ENCODE data around the gene ITGB3. TPM values are rescaled to one million over a fixed set of nuclear protein-coding genes. Genes with fewer than 3 reads are reported as not detected.

The ITGB3 gene
- total and polyA plus RNA-seq, 9 of the 15 experiments (the other 6 are each of a cell fraction or from before 2014, with no cell fraction given) = 0.08 to 2.6 (median 0.62) TPM; not detected in 1

GRCh38 chr17:47324224-47325020 lies 70.8 kb downstream of the ITGB3 start (continued):
- no peak for TF ChIP-seq ATF1 (CRISPR knock-in tag; IDR thresholded peaks at IDR 0.05)
- no peak for TF ChIP-seq ATF1 (tag; IDR thresholded peaks at IDR 0.05)
- no peak for TF ChIP-seq FOSL1 (tag; conservative IDR thresholded peaks at IDR 0.05)
- TF ChIP-seq SMARCE1 (IDR thresholded peaks at IDR 0.05) = peak; percentile 10; the same call in 1 of the 2 replicates
- TF ChIP-seq, protein P1, sequence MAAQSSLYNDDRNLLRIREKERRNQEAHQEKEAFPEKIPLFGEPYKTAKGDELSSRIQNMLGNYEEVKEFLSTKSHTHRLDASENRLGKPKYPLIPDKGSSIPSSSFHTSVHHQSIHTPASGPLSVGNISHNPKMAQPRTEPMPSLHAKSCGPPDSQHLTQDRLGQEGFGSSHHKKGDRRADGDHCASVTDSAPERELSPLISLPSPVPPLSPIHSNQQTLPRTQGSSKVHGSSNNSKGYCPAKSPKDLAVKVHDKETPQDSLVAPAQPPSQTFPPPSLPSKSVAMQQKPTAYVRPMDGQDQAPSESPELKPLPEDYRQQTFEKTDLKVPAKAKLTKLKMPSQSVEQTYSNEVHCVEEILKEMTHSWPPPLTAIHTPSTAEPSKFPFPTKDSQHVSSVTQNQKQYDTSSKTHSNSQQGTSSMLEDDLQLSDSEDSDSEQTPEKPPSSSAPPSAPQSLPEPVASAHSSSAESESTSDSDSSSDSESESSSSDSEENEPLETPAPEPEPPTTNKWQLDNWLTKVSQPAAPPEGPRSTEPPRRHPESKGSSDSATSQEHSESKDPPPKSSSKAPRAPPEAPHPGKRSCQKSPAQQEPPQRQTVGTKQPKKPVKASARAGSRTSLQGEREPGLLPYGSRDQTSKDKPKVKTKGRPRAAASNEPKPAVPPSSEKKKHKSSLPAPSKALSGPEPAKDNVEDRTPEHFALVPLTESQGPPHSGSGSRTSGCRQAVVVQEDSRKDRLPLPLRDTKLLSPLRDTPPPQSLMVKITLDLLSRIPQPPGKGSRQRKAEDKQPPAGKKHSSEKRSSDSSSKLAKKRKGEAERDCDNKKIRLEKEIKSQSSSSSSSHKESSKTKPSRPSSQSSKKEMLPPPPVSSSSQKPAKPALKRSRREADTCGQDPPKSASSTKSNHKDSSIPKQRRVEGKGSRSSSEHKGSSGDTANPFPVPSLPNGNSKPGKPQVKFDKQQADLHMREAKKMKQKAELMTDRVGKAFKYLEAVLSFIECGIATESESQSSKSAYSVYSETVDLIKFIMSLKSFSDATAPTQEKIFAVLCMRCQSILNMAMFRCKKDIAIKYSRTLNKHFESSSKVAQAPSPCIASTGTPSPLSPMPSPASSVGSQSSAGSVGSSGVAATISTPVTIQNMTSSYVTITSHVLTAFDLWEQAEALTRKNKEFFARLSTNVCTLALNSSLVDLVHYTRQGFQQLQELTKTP (IDR thresholded peaks at IDR 0.05; ENCODE audit: low read depth in 1 of 2, partially characterized antibody in 2 of 2) = peak in 1 of 2 experiments; percentile 49
- no peak for TF ChIP-seq RBBP5 (IDR thresholded peaks at IDR 0.05; ENCODE audit: borderline replicate concordance, insufficient read depth, low read length, poor library complexity, severe bottlenecking)
- TF ChIP-seq, protein P2, sequence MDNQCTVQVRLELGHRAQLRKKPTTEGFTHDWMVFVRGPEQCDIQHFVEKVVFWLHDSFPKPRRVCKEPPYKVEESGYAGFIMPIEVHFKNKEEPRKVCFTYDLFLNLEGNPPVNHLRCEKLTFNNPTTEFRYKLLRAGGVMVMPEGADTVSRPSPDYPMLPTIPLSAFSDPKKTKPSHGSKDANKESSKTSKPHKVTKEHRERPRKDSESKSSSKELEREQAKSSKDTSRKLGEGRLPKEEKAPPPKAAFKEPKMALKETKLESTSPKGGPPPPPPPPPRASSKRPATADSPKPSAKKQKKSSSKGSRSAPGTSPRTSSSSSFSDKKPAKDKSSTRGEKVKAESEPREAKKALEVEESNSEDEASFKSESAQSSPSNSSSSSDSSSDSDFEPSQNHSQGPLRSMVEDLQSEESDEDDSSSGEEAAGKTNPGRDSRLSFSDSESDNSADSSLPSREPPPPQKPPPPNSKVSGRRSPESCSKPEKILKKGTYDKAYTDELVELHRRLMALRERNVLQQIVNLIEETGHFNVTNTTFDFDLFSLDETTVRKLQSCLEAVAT (IDR thresholded peaks at IDR 0.05) = 0 out of 4 replicates have a peak, but pooled peaks of 1 of the 2 experiments have one; percentile 82
- TF ChIP-seq THRAP3 (IDR thresholded peaks at IDR 0.05; ENCODE audit: borderline replicate concordance) = peak; percentile 48
- TF ChIP-seq MIER1 (IDR thresholded peaks at IDR 0.05; ENCODE audit: low read depth) = 0 out of 2 replicates have a peak, but pooled peaks have one; percentile 49
- TF ChIP-seq HES1 (IDR thresholded peaks at IDR 0.05; ENCODE audit: low read depth) = 0 out of 2 replicates have a peak, but pooled peaks have one; percentile 8
- TF ChIP-seq ZBTB33 (CRISPR knock-in tag; IDR thresholded peaks at IDR 0.05) = peak; percentile 98
- TF ChIP-seq, protein P3, sequence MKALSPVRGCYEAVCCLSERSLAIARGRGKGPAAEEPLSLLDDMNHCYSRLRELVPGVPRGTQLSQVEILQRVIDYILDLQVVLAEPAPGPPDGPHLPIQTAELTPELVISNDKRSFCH (CRISPR knock-in tag; IDR thresholded peaks at IDR 0.05) = no peak
- TF ChIP-seq, protein P3 (tag; IDR thresholded peaks at IDR 0.05) = peak; percentile 29; the same call in 1 of the 2 replicates
- no peak for TF ChIP-seq POLR2H (tag; IDR thresholded peaks at IDR 0.05; ENCODE audit: low read depth)
- TF ChIP-seq, protein P4, sequence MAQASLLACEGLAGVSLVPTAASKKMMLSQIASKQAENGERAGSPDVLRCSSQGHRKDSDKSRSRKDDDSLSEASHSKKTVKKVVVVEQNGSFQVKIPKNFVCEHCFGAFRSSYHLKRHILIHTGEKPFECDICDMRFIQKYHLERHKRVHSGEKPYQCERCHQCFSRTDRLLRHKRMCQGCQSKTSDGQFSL (CRISPR knock-in tag; IDR thresholded peaks at IDR 0.05) = no peak
- TF ChIP-seq, protein P4 (tag; IDR thresholded peaks at IDR 0.05) = 0 out of 4 replicates have a peak, but pooled peaks of 1 of the 2 experiments have one; percentile 21
